ENCODE measurements around the gene CR1L. TPM values are rescaled to one million over a fixed set of nuclear protein-coding genes. Genes with fewer than 3 reads are reported as not detected.
"Not testable (repeated sequence)": the region's sequence is repeated elsewhere in the genome, so short reads cannot be mapped to it uniquely, and the experiment has no call there.

Gene CR1L
- total RNA-seq, 1 donor from 2014 or later, result not detected

GRCh38 chr1:207682872-207683434, 38.0 kb downstream of the CR1L start:
- not testable (repeated sequence) for DNase-seq (ENCODE audit: low spot score)

GRCh38 chr1:207690551-207690950, 45.6 kb downstream of the CR1L start:
- not testable (repeated sequence) for DNase-seq (ENCODE audit: low spot score)

- no peak for DNase-seq (ENCODE audit: low spot score)
Observed at GRCh38 chr1:207691010-207691409, 46.1 kb downstream of the CR1L start.

GRCh38 chr1:207691841-207692240, 46.9 kb downstream of the CR1L start:
- DNase-seq (ENCODE audit: low spot score), result no peak

- DNase-seq (ENCODE audit: low spot score), result not testable (repeated sequence)
Observed at GRCh38 chr1:207692291-207692690, 47.4 kb downstream of the CR1L start.

GRCh38 chr1:207695891-207696290, 51.0 kb downstream of the CR1L start:
- DNase-seq (ENCODE audit: low spot score), result no peak

GRCh38 chr1:207698822-207699483, 54.0 kb downstream of the CR1L start:
- DNase-seq (ENCODE audit: low spot score), result peak; percentile 50

- no peak for DNase-seq (ENCODE audit: low spot score)
Observed at GRCh38 chr1:207702317-207702716, 57.4 kb downstream of the CR1L start.

- DNase-seq (ENCODE audit: low spot score), result no peak
Observed at GRCh38 chr1:207703712-207704111, 58.8 kb downstream of the CR1L start.

- not testable (repeated sequence) for DNase-seq (ENCODE audit: low spot score)
Observed at GRCh38 chr1:207708004-207708403, 63.1 kb downstream of the CR1L start.

- no peak for DNase-seq (ENCODE audit: low spot score)
Observed at GRCh38 chr1:207711285-207711684, 66.4 kb downstream of the CR1L start.

GRCh38 chr1:207712701-207713100, 67.8 kb downstream of the CR1L start:
- DNase-seq (ENCODE audit: low spot score), result not testable (repeated sequence)

- no peak for DNase-seq (ENCODE audit: low spot score)
Observed at GRCh38 chr1:207713529-207713928, 68.6 kb downstream of the CR1L start.

GRCh38 chr1:207719234-207719633, 74.3 kb downstream of the CR1L start:
- DNase-seq (ENCODE audit: low spot score), result no peak

GRCh38 chr1:207728200-207728858, 83.4 kb downstream of the CR1L start:
- not testable (repeated sequence) for DNase-seq (ENCODE audit: low spot score)

- not testable (repeated sequence) for DNase-seq (ENCODE audit: low spot score)
Observed at GRCh38 chr1:207737503-207738157, 92.7 kb downstream of the CR1L start.

GRCh38 chr1:207738158-207738659, 93.3 kb downstream of the CR1L start:
- DNase-seq (ENCODE audit: low spot score), result not testable (repeated sequence)

- no peak for DNase-seq (ENCODE audit: low spot score)
Observed at GRCh38 chr1:207740207-207740606, 95.3 kb downstream of the CR1L start.

GRCh38 chr1:207742850-207743555, 98.1 kb downstream of the CR1L start:
- no peak for DNase-seq (ENCODE audit: low spot score)

GRCh38 chr1:207744000-207744534, 99.1 kb downstream of the CR1L start:
- no peak for DNase-seq (ENCODE audit: low spot score)

- DNase-seq (ENCODE audit: low spot score), result no peak
Observed at GRCh38 chr1:207745285-207745684, 100.4 kb downstream of the CR1L start.
